Neutrophil (primary cell): ENCODE measurements around the gene BRSK2.

Source experiments
- H3K27ac ChIP-seq: fragments of 200-600 bp; sonication (generic); 2 replicates; pipeline ENCODE4 v1.5.1; 2016; ENCODE audit warnings: mild to moderate bottlenecking, moderate library complexity
- H3K27me3 ChIP-seq: fragments of 200-600 bp; sonication (generic); 2 replicates; pipeline ENCODE4 v1.6.0; 2016; ENCODE audit warnings: mild to moderate bottlenecking
- H3K36me3 ChIP-seq: fragments of 200-600 bp; sonication (generic); 2 replicates; pipeline ENCODE4 v1.5.1; 2017
- H3K4me1 ChIP-seq, 2 experiments: fragments of 200-600 bp in 1 of 2; sonication (generic) in 1 of 2; 1 replicate in 1 of 2; 2 replicates in 1 of 2; pipeline versions ENCODE4 v1.5.1 to v1.6.1; 2013 to 2016; ENCODE audit warnings: low read depth in 1 of 2, low read length in 1 of 2, mild to moderate bottlenecking in 1 of 2, moderate library complexity in 1 of 2; ENCODE audit not compliant: control insufficient read depth in 1 of 2, insufficient read depth in 1 of 2
- H3K4me3 ChIP-seq, 2 experiments: fragments of 200-600 bp in 1 of 2; sonication (generic) in 1 of 2; 1 replicate in 1 of 2; 2 replicates in 1 of 2; pipeline ENCODE4 v1.5.1; 2013 to 2016; ENCODE audit warnings: low read depth in 1 of 2, low read length in 1 of 2, mild to moderate bottlenecking in 1 of 2, moderate library complexity in 1 of 2
- H3K9me3 ChIP-seq: fragments of 200-600 bp; sonication (generic); 2 replicates; pipeline ENCODE4 v1.5.1; 2016
- CTCF ChIP-seq: fragments of 200-600 bp; sonication (generic); IDR thresholded peaks from 2 replicates; pipeline ENCODE4 v1.5.1; 2016; ENCODE audit warnings: antibody characterized with exemption

BRSK2 gene

GRCh38 chr11:1449490-1450243, 59.9 kb downstream of the BRSK2 start:
- Histone ChIP-seq H3K27me3 (peaks cover 21% of the 10 kb centered on the region), H3K36me3 (no peaks in the 10 kb centered on the region), H3K27ac (no peak overlapping the region), H3K9me3 (no peaks in the 10 kb centered on the region), H3K4me1 (no peaks in the 10 kb centered on the region), H3K4me3 (no peak overlapping the region)
- no peak for TF ChIP-seq CTCF

- no peak overlapping the region for H3K27ac ChIP-seq
- H3K4me3 ChIP-seq, result no peak overlapping the region
- H3K4me1 ChIP-seq, result no peaks in the 10 kb centered on the region
- H3K27me3 ChIP-seq, result peaks cover 21% of the 10 kb centered on the region
- no peaks in the 10 kb centered on the region for H3K36me3 ChIP-seq
- H3K9me3 ChIP-seq, result no peaks in the 10 kb centered on the region
- no peak for TF ChIP-seq CTCF
Measured at GRCh38 chr11:1450344-1450875, 60.7 kb downstream of the BRSK2 start.

GRCh38 chr11:1450949-1451710, 61.4 kb downstream of the BRSK2 start:
- H3K4me3 ChIP-seq, result no peak overlapping the region
- peaks cover 21% of the 10 kb centered on the region for H3K27me3 ChIP-seq
- H3K36me3 ChIP-seq, result no peaks in the 10 kb centered on the region
- no peak overlapping the region for H3K27ac ChIP-seq
- no peak for TF ChIP-seq CTCF
- no peaks in the 10 kb centered on the region for H3K4me1 ChIP-seq
- H3K9me3 ChIP-seq, result no peaks in the 10 kb centered on the region

- H3K36me3 ChIP-seq, result no peaks in the 10 kb centered on the region
- H3K4me1 ChIP-seq, result no peaks in the 10 kb centered on the region
- no peak overlapping the region for H3K4me3 ChIP-seq
- H3K9me3 ChIP-seq, result no peaks in the 10 kb centered on the region
- H3K27me3 ChIP-seq, result peaks cover 21% of the 10 kb centered on the region
- TF ChIP-seq CTCF, result no peak
- H3K27ac ChIP-seq, result no peak overlapping the region
Measured at GRCh38 chr11:1451781-1452470, 62.2 kb downstream of the BRSK2 start.

- Histone ChIP-seq H3K36me3 (no peaks in the 10 kb centered on the region), H3K27me3 (peaks cover 21% of the 10 kb centered on the region), H3K27ac (no peak overlapping the region), H3K4me3 (no peak overlapping the region), H3K9me3 (no peaks in the 10 kb centered on the region), H3K4me1 (no peaks in the 10 kb centered on the region)
- no peak for TF ChIP-seq CTCF
Measured at GRCh38 chr11:1452744-1453143, 63.0 kb downstream of the BRSK2 start.
